ENCODE data around the gene SULT1C4. TPM values are rescaled to one million over a fixed set of nuclear protein-coding genes. Genes with fewer than 3 reads are reported as not detected.
A peak's percentile ranks its signal among the peaks of the same experiment; 100 is the strongest.

SULT1C4 gene
- total and polyA plus RNA-seq, 2 of the 8 experiments (the other 6 are each of a cell fraction or from before 2014, with no cell fraction given) = 1.5 to 2.1 TPM

- Histone ChIP-seq H3K4me2 (ENCODE audit: insufficient read depth in 1 of 2, low read depth in 2 of 2, low read length in 2 of 2) (peak overlapping the region in 1 of 2 experiments; percentile 30; a peak in 2 of 4 replicates), H4K20me1 (replicated peaks in 1 of 2; ENCODE audit: control insufficient read depth in 1 of 2, insufficient read depth in 2 of 2, low read length in 2 of 2) (no peaks in the 10 kb centered on the region), H3K23me2 (ENCODE audit: low read depth, low read length) (no peaks in the 10 kb centered on the region; the same call in 1 of the 2 replicates), H3K14ac (ENCODE audit: insufficient read length) (no peak overlapping the region), H2BK5ac (ENCODE audit: low read depth, low read length) (no peak overlapping the region), H2AK5ac (ENCODE audit: low read depth, low read length) (no peak overlapping the region), H2AFZ (ENCODE audit: low read length) (no peak overlapping the region), H3K79me2 (ENCODE audit: control insufficient read depth in 1 of 2, insufficient read depth in 2 of 2, low read length in 2 of 2) (no peaks in the 10 kb centered on the region), H4K5ac (ENCODE audit: insufficient read length, low read depth, low read length) (no peak overlapping the region), H2BK12ac (ENCODE audit: low read depth, low read length) (no peak overlapping the region), H3K23ac (ENCODE audit: insufficient read length) (no peak overlapping the region), H4K91ac (replicated peaks; ENCODE audit: insufficient read length, low read length) (no peak overlapping the region), H3K56ac (replicated peaks; ENCODE audit: insufficient read length, low read depth, low read length) (no peak overlapping the region), H3K4me3 (ENCODE audit: extremely low read depth in 1 of 4, insufficient read depth in 2 of 4, low read depth in 3 of 4, low read length in 4 of 4) (no peak overlapping the region), H4K8ac (ENCODE audit: extremely low read depth, insufficient read depth, low read length) (no peak overlapping the region), H3K79me1 (ENCODE audit: low read depth, low read length) (no peaks in the 10 kb centered on the region), H2BK15ac (ENCODE audit: low read length) (no peak overlapping the region), H3K27ac (ENCODE audit: low read depth, low read length) (no peak overlapping the region), H2BK120ac (replicated peaks; ENCODE audit: low read depth, low read length) (no peak overlapping the region), H3K4ac (replicated peaks; ENCODE audit: insufficient read length, low read depth, low read length) (no peak overlapping the region), H3K9me3 (ENCODE audit: insufficient read depth in 2 of 2, low read depth in 1 of 2, low read length in 1 of 2) (no peaks in the 10 kb centered on the region), H3K27me3 (replicated peaks in 1 of 4; ENCODE audit: control insufficient read depth in 3 of 4, extremely low read depth in 1 of 4, insufficient read depth in 3 of 4, low read length in 3 of 4) (no peaks in the 10 kb centered on the region; a peak in 1 of 7 replicates), H2BK20ac (ENCODE audit: low read length) (no peak overlapping the region), H3K36me3 (ENCODE audit: control insufficient read depth in 2 of 4, insufficient read depth in 4 of 4, low read length in 3 of 4) (no peaks in the 10 kb centered on the region; a peak in 1 of 8 replicates), H3K9ac (replicated peaks in 1 of 4; ENCODE audit: extremely low read depth in 1 of 4, low read depth in 3 of 4, low read length in 3 of 4) (no peak overlapping the region), H3K4me1 (replicated peaks in 1 of 4; ENCODE audit: control insufficient read depth in 3 of 4, insufficient read depth in 4 of 4, low read length in 3 of 4) (peaks cover 0 to 18% (median 14%) of the 10 kb centered on the region in 4 experiments; a peak in 4 of 7 replicates), H3K18ac (ENCODE audit: extremely low read depth, low read length) (no peak overlapping the region)
- no peak for DNase-seq (ENCODE audit: low read depth in 1 of 2, low spot score in 2 of 2)
- POLR2A ChIA-PET (ENCODE audit: partially characterized antibody) = no interaction called here
- WGBS, 2 experiments (ENCODE audit: extremely low coverage in 1 of 2, insufficient coverage in 1 of 2, insufficient read length in 1 of 2, insufficient replicate concordance in 2 of 2, low coverage in 1 of 2, low lambda C conversion rate in 2 of 2, missing lambda C conversion rate in 1 of 2) = 92% methylated on average over 2 of the region's 2 CpGs; no CpG with 5 or more reads in 1 of the 2 experiments
- CTCF ChIA-PET (ENCODE audit: partially characterized antibody) = interaction anchor here (1.5 kb wide), 1 partner anchor 11 kb away, joined by 5 read pairs; no protein-coding TSS in a partner anchor
- no peak for TF ChIP-seq CHD1 (IDR thresholded peaks at IDR 0.05; ENCODE audit: low read depth, low read length)
- no peak for TF ChIP-seq CREB1 (IDR thresholded peaks at IDR 0.05)
- no peak for TF ChIP-seq JUN (IDR thresholded peaks at IDR 0.05; ENCODE audit: low read depth, low read length)
- TF ChIP-seq HDAC6 (IDR thresholded peaks at IDR 0.05; ENCODE audit: low read depth, low read length) = no peak
- TF ChIP-seq SUZ12 (IDR thresholded peaks at IDR 0.05; ENCODE audit: low read length) = no peak
- no peak for TF ChIP-seq JUND (IDR thresholded peaks at IDR 0.05; ENCODE audit: low read length)
- no peak for TF ChIP-seq FOSL1 (IDR thresholded peaks at IDR 0.05; ENCODE audit: insufficient read depth, low read depth, low read length)
- TF ChIP-seq KDM1A (IDR thresholded peaks at IDR 0.05; ENCODE audit: borderline replicate concordance, low read length) = no peak
- FAIRE-seq = no peak
Measured at GRCh38 chr2:108378851-108379250, 1.1 kb downstream of the SULT1C4 start.

All from H1 (cell line).